Endothelial cell of umbilical vein (primary cell): ENCODE results near the gene FBXO33. TPM values are rescaled to one million over a fixed set of nuclear protein-coding genes. Genes with fewer than 3 reads are reported as not detected.

Experiments
- BruUV-seq: library from RNA; stranded (reverse); fragments of 400-500 nt; replicated peaks from 2 replicates; lab custom pipeline; 2021; lab: Mats Ljungman, UMichigan
- CTCF ChIA-PET: fragments of 300-600, 350-600 bp; sonication (Branson Sonifier 250); formaldehyde crosslinking; loops from one replicate; lab custom pipeline; 2021; ENCODE audit warnings: antibody characterized with exemption, inconsistent platforms; lab: Charles Lee
- POLR2A ChIA-PET: fragments of 300-600, 350-600 bp; sonication (Branson Sonifier 250); formaldehyde crosslinking; loops from one replicate; lab custom pipeline; 2021; ENCODE audit warnings: antibody characterized with exemption, inconsistent platforms; lab: Charles Lee
- DNase-seq: peaks from one replicate; pipeline ENCODE4 v3.0.0-alpha.2; 2011; ENCODE audit warnings: low read depth, low spot score
- FAIRE-seq: peaks from 2 replicates; lab custom pipeline; 2011; peaks lifted over from hg19 to GRCh38; lab: Jason Lieb, UNC
- H2AFZ ChIP-seq: 2 replicates; pipeline ENCODE4 v1.6.0; 2012; ENCODE audit warnings: low read depth, low read length, control low read depth, inconsistent platforms
- H3K27ac ChIP-seq: 2 replicates; pipeline ENCODE4 v1.5.1; 2011; ENCODE audit warnings: low read depth, mild to moderate bottlenecking, control low read depth, low read length, moderate library complexity; ENCODE audit not compliant: insufficient read depth
- H3K27me3 ChIP-seq, 2 experiments: 2 replicates each; pipeline versions ENCODE4 v1.6.0 to v1.6.1; 2011; ENCODE audit warnings: low read length in 2 of 2, mixed read lengths in 1 of 2; ENCODE audit not compliant: control insufficient read depth in 2 of 2, insufficient read depth in 2 of 2
- H3K36me3 ChIP-seq, 2 experiments: 2 replicates in 1 of 2; 3 replicates in 1 of 2; pipeline ENCODE4 v1.5.1; 2011; ENCODE audit warnings: low read length in 2 of 2, mild to moderate bottlenecking in 1 of 2, moderate library complexity in 1 of 2; ENCODE audit not compliant: control insufficient read depth in 2 of 2, insufficient read depth in 2 of 2; ENCODE audit errors: extremely low read depth in 1 of 2
- H3K4me1 ChIP-seq: 3 replicates; pipeline ENCODE4 v1.5.1; 2011; ENCODE audit warnings: mild to moderate bottlenecking, low read length; ENCODE audit not compliant: control insufficient read depth, insufficient read depth; ENCODE audit errors: extremely low read depth
- H3K4me2 ChIP-seq: 2 replicates; pipeline ENCODE4 v1.6.1; 2011; ENCODE audit warnings: low read length, control low read depth, mixed read lengths; ENCODE audit not compliant: insufficient read depth
- H3K4me3 ChIP-seq, 3 experiments: fragments of 200-600 bp in 1 of 3; sonication (generic), shearing (Covaris generic) in 1 of 3; replicated peaks in 1 of 3; 2 replicates each; pipeline ENCODE4 v1.5.1; 2011 to 2016; ENCODE audit warnings: control low read depth in 3 of 3, low read length in 3 of 3, mild to moderate bottlenecking in 2 of 3, inconsistent platforms in 1 of 3, low read depth in 1 of 3, moderate library complexity in 1 of 3; ENCODE audit not compliant: insufficient read depth in 1 of 3
- H3K79me2 ChIP-seq: 2 replicates; pipeline ENCODE4 v1.6.0; 2012; ENCODE audit warnings: low read length, inconsistent platforms; ENCODE audit not compliant: control insufficient read depth, insufficient read depth
- H3K9ac ChIP-seq: replicated peaks from 2 replicates; pipeline ENCODE3; 2011; ENCODE audit warnings: low read length, control low read depth; ENCODE audit not compliant: insufficient read depth; ENCODE audit errors: extremely low read depth
- H3K9me1 ChIP-seq: replicated peaks from 3 replicates; pipeline ENCODE4 v1.6.0; 2011; ENCODE audit warnings: mild to moderate bottlenecking, low read length; ENCODE audit not compliant: control insufficient read depth, insufficient read depth; ENCODE audit errors: extremely low read depth
- H3K9me3 ChIP-seq: replicated peaks from 2 replicates; pipeline ENCODE4 v1.5.1; 2012; ENCODE audit warnings: low read length, inconsistent platforms; ENCODE audit not compliant: control insufficient read depth, insufficient read depth
- H4K20me1 ChIP-seq: replicated peaks from 2 replicates; pipeline ENCODE3; 2011; ENCODE audit warnings: mild to moderate bottlenecking, low read length; ENCODE audit not compliant: control insufficient read depth, insufficient read depth; ENCODE audit errors: extremely low read depth
- CTCF ChIP-seq, 2 donors: IDR thresholded peaks; 1 replicate in 1 of 2; 2 replicates in 1 of 2; pipeline ENCODE4 v1.5.1; 2011; ENCODE audit warnings: low read length in 2 of 2, mild to moderate bottlenecking in 2 of 2, moderate library complexity in 2 of 2, control low read depth in 1 of 2, inconsistent platforms in 1 of 2, low read depth in 1 of 2; ENCODE audit not compliant: insufficient read depth in 1 of 2; ENCODE audit errors: extremely low read depth in 1 of 2
- EZH2 ChIP-seq: IDR thresholded peaks from 2 replicates; pipeline ENCODE4 v1.6.1; 2012; ENCODE audit warnings: borderline replicate concordance, low read depth, mild to moderate bottlenecking, moderate library complexity, low read length, inconsistent platforms; ENCODE audit not compliant: severe bottlenecking
- FOS ChIP-seq: IDR thresholded peaks from 2 replicates; pipeline ENCODE4 v1.6.1; 2011; ENCODE audit warnings: mild to moderate bottlenecking, low read length, moderate library complexity, borderline replicate concordance; ENCODE audit not compliant: insufficient read depth
- GATA2 ChIP-seq: IDR thresholded peaks from 2 replicates; pipeline ENCODE4 v1.7.0; 2011; ENCODE audit warnings: low read depth, mild to moderate bottlenecking, moderate library complexity, mixed read lengths, low read length; ENCODE audit not compliant: insufficient read length, insufficient read depth
- JUN ChIP-seq: IDR thresholded peaks from 2 replicates; pipeline ENCODE4 v1.6.1; 2011; ENCODE audit warnings: borderline replicate concordance, low read depth; ENCODE audit not compliant: insufficient read length, insufficient read depth
- MAX ChIP-seq: IDR thresholded peaks from 2 replicates; pipeline ENCODE4 v1.6.1; 2011; ENCODE audit not compliant: insufficient read depth, insufficient read length
- MYC ChIP-seq: IDR thresholded peaks from one replicate; pipeline ENCODE4 v1.6.1; 2011; ENCODE audit warnings: mild to moderate bottlenecking, low read depth, low read length
- POLR2A ChIP-seq: IDR thresholded peaks from 2 replicates; pipeline ENCODE4 v1.6.1; 2012; ENCODE audit warnings: low read depth, mild to moderate bottlenecking, control low read depth, low read length
- POLR2AphosphoS5 ChIP-seq: IDR thresholded peaks from 2 replicates; pipeline ENCODE4 v1.6.1; 2012; ENCODE audit warnings: low read depth, mild to moderate bottlenecking, control low read depth, low read length, moderate library complexity; ENCODE audit not compliant: insufficient read depth
- dilution Hi-C: fragments of 300-500 bp; cut with MboI; formaldehyde crosslinking; loops from one replicate; pipeline ENCODE4 v1.15.0; 2019; ENCODE audit warnings: low sequenced_read_pairs; ENCODE audit not compliant: extremely low pct_ligation_motif_present
- intact Hi-C: fragments of 100-400 bp; cut with micrococcal nuclease; formaldehyde crosslinking; loops from one replicate; pipeline ENCODE4 v1.10.0; 2022
- polyA plus RNA-seq, 4 experiments: library from polyadenylated mRNA; depleted of rRNA in 3 of 4; stranded (reverse) in 3 of 4; unstranded in 1 of 4; fragments of >200 nt; gene quantifications; 2 replicates each; pipeline versions ENCODE4 v1.2.1 to v1.2.3, GENCODE V29; 2011 to 2012; ENCODE audit warnings: missing spikeins in 1 of 4
- total RNA-seq: library from RNA; stranded (reverse); gene quantifications from 2 replicates; pipeline ENCODE4 v1.2.3, GENCODE V29; 2021

Gene FBXO33
- total and polyA plus RNA-seq, 2 donors (not counting 3 experiments of a cell fraction or from before 2014, with no cell fraction given), result 4.2 to 5.0 TPM

DNA sequence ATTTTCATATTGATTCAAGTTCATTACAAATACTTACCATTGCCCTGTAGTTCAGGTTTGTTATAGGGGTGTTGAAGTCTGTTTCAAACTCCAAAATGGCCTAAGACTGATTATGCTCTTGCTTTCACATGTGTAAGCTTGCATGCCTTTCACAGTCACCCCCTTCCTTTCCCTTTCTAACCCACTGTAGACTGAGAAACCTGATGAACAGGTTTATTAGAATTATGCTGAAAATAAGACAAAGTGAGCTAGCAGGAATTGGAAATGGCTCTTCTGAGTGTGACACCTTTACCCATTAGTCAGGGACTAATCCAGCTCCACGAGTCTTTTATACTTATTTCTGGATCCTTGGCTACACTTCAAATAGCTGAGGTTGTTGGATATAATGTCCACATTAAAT is 38.9 kb downstream of the FBXO33 start:
- Histone ChIP-seq H3K27me3 (no peaks in the 10 kb centered on the region), H3K4me1 (no peaks in the 10 kb centered on the region), H4K20me1 (no peaks in the 10 kb centered on the region), H3K27ac (no peak overlapping the region), H3K9me1 (no peaks in the 10 kb centered on the region), H2AFZ (no peak overlapping the region), H3K79me2 (no peaks in the 10 kb centered on the region), H3K9ac (no peak overlapping the region), H3K4me3 (no peak overlapping the region), H3K36me3 (no peaks in the 10 kb centered on the region), H3K4me2 (no peak overlapping the region), H3K9me3 (no peaks in the 10 kb centered on the region)
- FAIRE-seq (no peak), DNase-seq (no peak)
- dilution Hi-C loops (no loop called here), intact Hi-C loops (no loop called here)
- ChIA-PET POLR2A (no interaction called here), CTCF (interaction anchor here (0.8 to 0.9 kb wide), 2 partner anchors 24 to 28 kb away, joined by 3 to 4 read pairs; no protein-coding TSS in a partner anchor)
- BruUV-seq, result no TSS peak
- TF ChIP-seq MAX (no peak), MYC (no peak), GATA2 (no peak), JUN (no peak), CTCF (IDR thresholded peaks at IDR 0.05; ENCODE audit: extremely low read depth in 1 of 2, insufficient read depth in 1 of 2, low read depth in 1 of 2, low read length in 2 of 2) (no peak), EZH2 (no peak), POLR2A (no peak), FOS (no peak), POLR2AphosphoS5 (no peak)
